ENCODE results near the gene NTN4. TPM values are rescaled to one million over a fixed set of nuclear protein-coding genes. Genes with fewer than 3 reads are reported as not detected.

The NTN4 gene
- total and polyA plus RNA-seq, 12 donors = 17.9 to 105 (median 64.5) TPM

DNA sequence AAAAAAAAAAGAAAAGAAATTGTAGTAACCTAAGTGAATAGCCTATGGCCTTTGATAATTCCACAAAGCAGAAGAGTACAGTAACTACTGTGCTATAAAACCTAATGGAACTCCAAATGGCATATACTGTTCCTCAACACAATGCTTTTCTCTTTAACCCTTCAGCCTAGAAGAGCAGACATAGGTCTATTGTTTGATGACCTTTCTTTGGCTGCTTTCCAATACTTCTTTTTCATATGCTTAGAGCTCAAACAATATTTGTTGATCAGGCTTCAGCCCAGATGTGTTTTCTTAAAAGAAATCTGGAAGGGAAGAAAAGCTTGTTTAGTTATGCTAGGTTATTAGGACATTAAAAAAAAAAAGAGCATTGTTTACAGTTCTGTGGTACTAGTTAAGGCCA is 116.4 kb downstream of the NTN4 start:
- intact Hi-C loops (cut with DNase I) = loop anchor here in 1 of 10 donors (10.0 kb wide), 1 partner anchor 111 kb away; no protein-coding TSS in a partner anchor
- no peak overlapping the region for H3K4me3 ChIP-seq
- peaks cover 0 to 46% (median 3%) of the 10 kb centered on the region in 9 donors for H3K36me3 ChIP-seq
- no peaks in the 10 kb centered on the region for H3K27me3 ChIP-seq
- DNase-seq = no peak
- peak overlapping the region in 4 of 10 donors; percentile 13 to 37 (median 18) for H3K27ac ChIP-seq
- TF ChIP-seq CTCF (IDR thresholded peaks at IDR 0.05) = no peak
- H3K9me3 ChIP-seq = peaks cover 0 to 11% (median 0%) of the 10 kb centered on the region in 11 donors
- peaks cover 0 to 27% (median 19%) of the 10 kb centered on the region in 9 donors for H3K4me1 ChIP-seq
- peak in 5 of 8 donors; percentile 10 to 44 (median 28) for ATAC-seq

DNA sequence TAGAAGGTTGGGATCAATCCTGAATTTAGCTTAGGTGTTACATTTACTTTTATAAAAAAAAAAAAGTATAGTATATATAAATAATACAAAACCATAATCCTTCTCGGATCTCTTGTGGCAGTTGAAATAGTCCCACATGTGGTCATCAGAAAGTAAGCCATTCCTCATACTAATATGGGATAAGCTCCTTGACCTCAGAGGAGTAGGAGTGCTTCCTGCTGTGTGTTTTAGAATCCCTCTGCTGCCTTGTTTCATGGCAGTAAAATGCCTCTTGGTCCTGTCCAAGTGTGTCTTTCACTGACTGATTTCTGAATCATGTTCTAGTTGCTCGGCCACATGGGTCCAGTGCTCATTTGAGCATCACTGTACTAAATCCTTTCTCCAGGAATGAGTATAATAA is 117.0 kb downstream of the NTN4 start:
- Histone ChIP-seq H3K27ac (peak overlapping the region in 4 of 10 donors; percentile 3 to 37 (median 15)), H3K27me3 (no peaks in the 10 kb centered on the region), H3K4me3 (no peak overlapping the region), H3K9me3 (peaks cover 0 to 8% (median 0%) of the 10 kb centered on the region in 11 donors), H3K4me1 (peaks cover 0 to 27% (median 19%) of the 10 kb centered on the region in 9 donors), H3K36me3 (peaks cover 0 to 47% (median 4%) of the 10 kb centered on the region in 9 donors)
- ATAC-seq (peak in 1 of 8 donors; percentile 29), DNase-seq (no peak)
- WGBS, 2 donors = 84 to 85% methylated on average over 2 of the region's 2 CpGs
- TF ChIP-seq CTCF (IDR thresholded peaks at IDR 0.05) = no peak
- intact Hi-C loops (cut with DNase I) = loop anchor here in 1 of 10 donors (10.0 kb wide), 1 partner anchor 111 kb away; no protein-coding TSS in a partner anchor

GRCh38 chr12:95672166-95672565 is 118.4 kb downstream of the NTN4 start:
- H3K27ac ChIP-seq = no peak overlapping the region
- intact Hi-C loops (cut with DNase I) = loop anchor here in 1 of 10 donors (10.0 kb wide), 1 partner anchor 113 kb away; no protein-coding TSS in a partner anchor
- H3K4me1 ChIP-seq = peaks cover 0 to 27% (median 19%) of the 10 kb centered on the region in 9 donors
- H3K36me3 ChIP-seq = peaks cover 0 to 37% (median 4%) of the 10 kb centered on the region in 9 donors
- DNase-seq (no peak), ATAC-seq (peak in 1 of 8 donors; percentile 15)
- 96 to 99% methylated on average over 21 of the region's 21 CpGs for WGBS, 2 donors
- no peak overlapping the region for H3K4me3 ChIP-seq
- TF ChIP-seq CTCF (IDR thresholded peaks at IDR 0.05) = no peak
- H3K27me3 ChIP-seq = no peaks in the 10 kb centered on the region
- H3K9me3 ChIP-seq = no peaks in the 10 kb centered on the region

DNA sequence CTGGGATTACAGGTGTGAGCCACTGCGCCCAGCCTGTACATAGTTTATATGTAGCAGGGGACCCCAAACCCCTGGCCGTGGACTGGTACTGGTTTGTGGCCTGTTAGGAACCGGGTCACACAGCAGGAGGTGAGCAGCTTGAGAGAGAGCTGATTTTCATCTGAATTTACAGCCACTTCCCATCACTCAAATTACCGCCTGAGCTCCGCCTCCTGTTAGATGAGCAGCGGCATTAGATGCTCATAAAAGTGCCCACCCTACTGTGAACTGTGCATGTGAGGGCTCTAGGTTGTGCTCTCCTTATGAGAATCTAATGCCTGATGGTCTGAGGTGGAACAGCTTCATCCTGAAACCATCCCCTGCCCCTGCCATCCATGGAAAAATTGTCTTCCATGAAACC is 119.3 kb downstream of the NTN4 start:
- 95% methylated on average over 6 of the region's 6 CpGs for WGBS, 2 donors

More for the DNA sequence above, 119.3 kb downstream of the NTN4 start:
- Histone ChIP-seq H3K4me1 (peaks cover 0 to 27% (median 19%) of the 10 kb centered on the region in 9 donors), H3K4me3 (no peak overlapping the region), H3K36me3 (peaks cover 0 to 41% (median 4%) of the 10 kb centered on the region in 9 donors), H3K27me3 (no peaks in the 10 kb centered on the region), H3K27ac (no peak overlapping the region), H3K9me3 (no peaks in the 10 kb centered on the region)
- no peak for DNase-seq
- no peak for TF ChIP-seq CTCF (IDR thresholded peaks at IDR 0.05)
- ATAC-seq = no peak
- intact Hi-C loops (cut with DNase I) = loop anchor here in 1 of 10 donors (10.0 kb wide), 1 partner anchor 114 kb away; no protein-coding TSS in a partner anchor
